Measurements from ENCODE around the gene CCDC97. TPM values are rescaled to one million over a fixed set of nuclear protein-coding genes. Genes with fewer than 3 reads are reported as not detected.

CCDC97 gene
- total RNA-seq, 1 donor from 2014 or later = 21.8 TPM

- Mint-ChIP-seq H3K9me3 (ENCODE audit: low read depth) (no peaks in the 10 kb centered on the region), H3K36me3 (ENCODE audit: low read depth) (peaks cover 19% of the 10 kb centered on the region), H3K4me3 (ENCODE audit: unreplicated experiment) (no peak overlapping the region), H3K27me3 (ENCODE audit: low read depth) (no peaks in the 10 kb centered on the region), H3K27ac (ENCODE audit: unreplicated experiment) (peak overlapping the region; percentile 100), H3K4me1 (ENCODE audit: low read depth) (peaks cover 73% of the 10 kb centered on the region)
- DNase-seq (ENCODE audit: low spot score) = no peak
- TF ChIP-seq CTCF (IDR thresholded peaks at IDR 0.05) = peak; percentile 89
Measured at GRCh38 chr19:41321600-41322270, 11.8 kb downstream of the CCDC97 start.

GRCh38 chr19:41322451-41322850, 12.5 kb downstream of the CCDC97 start:
- peaks cover 75% of the 10 kb centered on the region for H3K4me1 Mint-ChIP-seq (ENCODE audit: low read depth)
- no peaks in the 10 kb centered on the region for H3K9me3 Mint-ChIP-seq (ENCODE audit: low read depth)
- H3K4me3 Mint-ChIP-seq (ENCODE audit: unreplicated experiment) = peak overlapping the region; percentile 56
- no peak for TF ChIP-seq CTCF (IDR thresholded peaks at IDR 0.05)
- peak overlapping the region; percentile 100 for H3K27ac Mint-ChIP-seq (ENCODE audit: unreplicated experiment)
- H3K27me3 Mint-ChIP-seq (ENCODE audit: low read depth) = no peaks in the 10 kb centered on the region
- DNase-seq (ENCODE audit: low spot score) = no peak
- peaks cover 12% of the 10 kb centered on the region for H3K36me3 Mint-ChIP-seq (ENCODE audit: low read depth)

GRCh38 chr19:41323023-41323422, 13.1 kb downstream of the CCDC97 start:
- H3K36me3 Mint-ChIP-seq (ENCODE audit: low read depth) = peaks cover 11% of the 10 kb centered on the region
- no peaks in the 10 kb centered on the region for H3K27me3 Mint-ChIP-seq (ENCODE audit: low read depth)
- H3K4me3 Mint-ChIP-seq (ENCODE audit: unreplicated experiment) = peak overlapping the region; percentile 56
- peaks cover 79% of the 10 kb centered on the region for H3K4me1 Mint-ChIP-seq (ENCODE audit: low read depth)
- no peak for DNase-seq (ENCODE audit: low spot score)
- no peaks in the 10 kb centered on the region for H3K9me3 Mint-ChIP-seq (ENCODE audit: low read depth)
- H3K27ac Mint-ChIP-seq (ENCODE audit: unreplicated experiment) = peak overlapping the region; percentile 100
- TF ChIP-seq CTCF (IDR thresholded peaks at IDR 0.05) = no peak

- TF ChIP-seq CTCF (IDR thresholded peaks at IDR 0.05) = no peak
- no peaks in the 10 kb centered on the region for H3K9me3 Mint-ChIP-seq (ENCODE audit: low read depth)
- peaks cover 9% of the 10 kb centered on the region for H3K36me3 Mint-ChIP-seq (ENCODE audit: low read depth)
- peak overlapping the region; percentile 100 for H3K27ac Mint-ChIP-seq (ENCODE audit: unreplicated experiment)
- peaks cover 84% of the 10 kb centered on the region for H3K4me1 Mint-ChIP-seq (ENCODE audit: low read depth)
- no peaks in the 10 kb centered on the region for H3K27me3 Mint-ChIP-seq (ENCODE audit: low read depth)
- peak overlapping the region; percentile 56 for H3K4me3 Mint-ChIP-seq (ENCODE audit: unreplicated experiment)
- DNase-seq (ENCODE audit: low spot score) = no peak
Measured at GRCh38 chr19:41323430-41324125, 13.6 kb downstream of the CCDC97 start.

- H3K4me1 Mint-ChIP-seq (ENCODE audit: low read depth) = peaks cover 90% of the 10 kb centered on the region
- H3K27me3 Mint-ChIP-seq (ENCODE audit: low read depth) = no peaks in the 10 kb centered on the region
- peaks cover 13% of the 10 kb centered on the region for H3K36me3 Mint-ChIP-seq (ENCODE audit: low read depth)
Measured at GRCh38 chr19:41324231-41324702, 14.3 kb downstream of the CCDC97 start.

More at GRCh38 chr19:41324231-41324702, 14.3 kb downstream of the CCDC97 start:
- Mint-ChIP-seq H3K4me3 (ENCODE audit: unreplicated experiment) (peak overlapping the region; percentile 63), H3K27ac (ENCODE audit: unreplicated experiment) (peak overlapping the region; percentile 100), H3K9me3 (ENCODE audit: low read depth) (no peaks in the 10 kb centered on the region)
- no peak for DNase-seq (ENCODE audit: low spot score)
- no peak for TF ChIP-seq CTCF (IDR thresholded peaks at IDR 0.05)

Data from chondrocyte (in vitro differentiated cells).